GM12878 (cell line): Measurements from ENCODE around the gene ASAP3. TPM values are rescaled to one million over a fixed set of nuclear protein-coding genes. Genes with fewer than 3 reads are reported as not detected.

Experiments used
- BCL11A ChIP-seq: IDR thresholded peaks from 2 replicates; pipeline ENCODE4 v1.6.1; 2011; ENCODE audit warnings: low read depth, low read length
- BHLHE40 ChIP-seq, 2 experiments: fragments of 450-650 bp in 1 of 2; IDR thresholded peaks; 2 replicates each; pipeline ENCODE4 v1.6.1; 2011 to 2017; ENCODE audit warnings: low read depth in 2 of 2, borderline replicate concordance in 1 of 2, improper control_type of control experiment in 1 of 2, low read length in 1 of 2, mild to moderate bottlenecking in 1 of 2
- CBFB ChIP-seq: IDR thresholded peaks from 2 replicates; pipeline ENCODE4 v1.6.1; 2016; ENCODE audit warnings: antibody characterized with exemption, low read depth
- CUX1 ChIP-seq: IDR thresholded peaks from 2 replicates; pipeline ENCODE4 v1.6.1; 2012; ENCODE audit warnings: improper control_type of control experiment, low read depth, low read length; ENCODE audit not compliant: insufficient replicate concordance
- EP300 ChIP-seq, 2 experiments: fragments of 150-350 bp in 1 of 2; IDR thresholded peaks; 2 replicates each; pipeline ENCODE4 v1.6.1; 2011 to 2012; ENCODE audit warnings: low read depth in 2 of 2, low read length in 2 of 2, borderline replicate concordance in 1 of 2, improper control_type of control experiment in 1 of 2, inconsistent platforms in 1 of 2; ENCODE audit not compliant: control insufficient read depth in 1 of 2
- ETV6 ChIP-seq, 2 experiments: fragments of 450-650 bp in 1 of 2; IDR thresholded peaks in 1 of 2; conservative IDR thresholded peaks in 1 of 2; 2 replicates each; pipeline ENCODE4 v1.6.1; 2014; ENCODE audit warnings: antibody characterized with exemption in 1 of 2, borderline replicate concordance in 1 of 2, low read depth in 1 of 2, mild to moderate bottlenecking in 1 of 2, moderate library complexity in 1 of 2
- LARP7 ChIP-seq: fragments of 450-650 bp; IDR thresholded peaks from 2 replicates; pipeline ENCODE4 v1.6.1; 2017; ENCODE audit warnings: mild to moderate bottlenecking
- MYB ChIP-seq: fragments of 150-350 bp; IDR thresholded peaks from 2 replicates; pipeline ENCODE4 v1.6.1; 2014; ENCODE audit warnings: mild to moderate bottlenecking, low read depth, low read length, borderline replicate concordance
- NFYA ChIP-seq: IDR thresholded peaks from 2 replicates; pipeline ENCODE4 v1.6.1; 2011; ENCODE audit warnings: low read depth, mild to moderate bottlenecking, low read length, improper control_type of control experiment, borderline replicate concordance
- POLR2AphosphoS2 ChIP-seq: IDR thresholded peaks from 2 replicates; pipeline ENCODE4 v1.6.1; 2011; ENCODE audit warnings: low read depth, mild to moderate bottlenecking, low read length, improper control_type of control experiment, moderate library complexity
- SIN3A ChIP-seq: IDR thresholded peaks from 2 replicates; pipeline ENCODE4 v1.6.1; 2012; ENCODE audit warnings: low read depth, low read length, improper control_type of control experiment
- TCF3 ChIP-seq: IDR thresholded peaks from 2 replicates; pipeline ENCODE4 v1.6.1; 2012; ENCODE audit warnings: low read depth, mild to moderate bottlenecking, low read length, borderline replicate concordance; ENCODE audit not compliant: insufficient read depth
- ZBTB11 ChIP-seq: fragments of 450-650 bp; formaldehyde crosslinking; IDR thresholded peaks from 2 replicates; pipeline ENCODE4 v1.5.0; 2022; ENCODE audit warnings: mild to moderate bottlenecking, missing genetic modification characterization
- ZNF592 ChIP-seq: fragments of 450-650 bp; IDR thresholded peaks from 2 replicates; pipeline ENCODE4 v1.6.1; 2017; ENCODE audit warnings: mild to moderate bottlenecking, moderate library complexity
- polyA plus RNA-seq, 11 experiments: library from polyadenylated mRNA; depleted of rRNA in 4 of 11; unstranded in 6 of 11; stranded (reverse) in 5 of 11; fragments of >200 nt; fragmentation: Nextera tagmentation in 4 of 11; fragmentation: Illumina TruSeq in 1 of 11; extraction: Ambion mirVana in 4 of 11; extraction: Trizol in 1 of 11; gene quantifications; 1 replicate in 1 of 11; 2 replicates in 10 of 11; pipeline versions ENCODE4 v1.2.1 to v1.2.3, GENCODE V29; 2011 to 2016; ENCODE audit warnings: inconsistent platforms in 2 of 11, missing spikeins in 2 of 11, low read depth in 1 of 11
- total RNA-seq, 4 experiments: library from RNA; depleted of rRNA in 3 of 4; stranded (reverse); fragments of >200 nt in 3 of 4; fragmentation: Illumina TruSeq in 1 of 4; extraction: Trizol in 1 of 4; gene quantifications; 2 replicates each; pipeline versions ENCODE4 v1.2.1 to v1.2.3, GENCODE V29; 2013 to 2021

ASAP3 gene
- total and polyA plus RNA-seq, 10 of the 15 experiments (the other 5 are each of a cell fraction or from before 2014, with no cell fraction given): 0.04 to 0.92 (median 0.34) TPM; not detected in 1

GRCh38 chr1:23525558-23526250, 41.7 kb upstream of the ASAP3 start (continued):
- TF ChIP-seq EP300 (IDR thresholded peaks at IDR 0.05; ENCODE audit: borderline replicate concordance in 1 of 2, control insufficient read depth in 1 of 2, low read depth in 2 of 2, low read length in 2 of 2): peak in 1 of 2 experiments; percentile 51; a peak in 1 of 4 replicates
- peak; percentile 31 for TF ChIP-seq CUX1
- no peak for TF ChIP-seq MYB
- peak; percentile 69; the same call in 1 of the 2 replicates for TF ChIP-seq SIN3A
- peak; percentile 98 for TF ChIP-seq TCF3
- no peak for TF ChIP-seq CBFB
- TF ChIP-seq NFYA: no peak
- no peak for TF ChIP-seq LARP7
- no peak for TF ChIP-seq POLR2AphosphoS2
- no peak for TF ChIP-seq ZBTB11 (CRISPR knock-in tag)
- no peak for TF ChIP-seq BHLHE40 (IDR thresholded peaks at IDR 0.05; ENCODE audit: borderline replicate concordance in 1 of 2, low read depth in 2 of 2, low read length in 1 of 2)
- TF ChIP-seq ETV6 (conservative IDR thresholded peaks at IDR 0.05 in 1 of 2, IDR thresholded peaks at IDR 0.05 in 1 of 2; ENCODE audit: borderline replicate concordance in 1 of 2, low read depth in 1 of 2): peak in 1 of 2 experiments; percentile 64; a peak in 1 of 4 replicates
- no peak for TF ChIP-seq ZNF592
- TF ChIP-seq BCL11A: peak; percentile 9; the same call in 1 of the 2 replicates
